ENCODE results near the gene HSBP1L1. TPM values are rescaled to one million over a fixed set of nuclear protein-coding genes. Genes with fewer than 3 reads are reported as not detected.

Gene HSBP1L1
- total RNA-seq, 1 experiment from 2014 or later: 26.2 TPM

GRCh38 chr18:79930020-79930642 lies 34.3 kb upstream of the HSBP1L1 start:
- no peak for DNase-seq (ENCODE audit: low spot score)

- DNase-seq (ENCODE audit: low spot score): no peak
These were observed 33.0 kb upstream of the HSBP1L1 start for GRCh38 chr18:79931475-79931874.

GRCh38 chr18:79932907-79933306 lies 31.5 kb upstream of the HSBP1L1 start:
- DNase-seq (ENCODE audit: low spot score): no peak

- no peak for DNase-seq (ENCODE audit: low spot score)
These were observed 30.7 kb upstream of the HSBP1L1 start for GRCh38 chr18:79933765-79934164.

- no peak for DNase-seq (ENCODE audit: low spot score)
These were observed 29.9 kb upstream of the HSBP1L1 start for GRCh38 chr18:79934311-79935097.

- no peak for DNase-seq (ENCODE audit: low spot score)
These were observed 29.4 kb upstream of the HSBP1L1 start for GRCh38 chr18:79935098-79935480.

GRCh38 chr18:79935499-79935898 lies 28.9 kb upstream of the HSBP1L1 start:
- DNase-seq (ENCODE audit: low spot score): no peak

GRCh38 chr18:79935925-79936324 lies 28.5 kb upstream of the HSBP1L1 start:
- DNase-seq (ENCODE audit: low spot score): no peak

GRCh38 chr18:79936641-79937040 lies 27.8 kb upstream of the HSBP1L1 start:
- no peak for DNase-seq (ENCODE audit: low spot score)

- no peak for DNase-seq (ENCODE audit: low spot score)
These were observed 27.2 kb upstream of the HSBP1L1 start for GRCh38 chr18:79937103-79937860.

GRCh38 chr18:79938196-79938595 lies 26.2 kb upstream of the HSBP1L1 start:
- DNase-seq (ENCODE audit: low spot score): no peak

- no peak for DNase-seq (ENCODE audit: low spot score)
These were observed 25.3 kb upstream of the HSBP1L1 start for GRCh38 chr18:79939096-79939495.

- DNase-seq (ENCODE audit: low spot score): no peak
These were observed 24.2 kb upstream of the HSBP1L1 start for GRCh38 chr18:79940126-79940813.

GRCh38 chr18:79940814-79941472 lies 23.5 kb upstream of the HSBP1L1 start:
- no peak for DNase-seq (ENCODE audit: low spot score)

GRCh38 chr18:79941473-79942119 lies 22.8 kb upstream of the HSBP1L1 start:
- no peak for DNase-seq (ENCODE audit: low spot score)

- DNase-seq (ENCODE audit: low spot score): no peak
These were observed 22.2 kb upstream of the HSBP1L1 start for GRCh38 chr18:79942211-79942610.

GRCh38 chr18:79942786-79943607 lies 21.4 kb upstream of the HSBP1L1 start:
- no peak for DNase-seq (ENCODE audit: low spot score)

GRCh38 chr18:79943608-79944125 lies 20.8 kb upstream of the HSBP1L1 start:
- DNase-seq (ENCODE audit: low spot score): no peak

- no peak for DNase-seq (ENCODE audit: low spot score)
These were observed 20.2 kb upstream of the HSBP1L1 start for GRCh38 chr18:79944126-79944731.

GRCh38 chr18:79944746-79945117 lies 19.7 kb upstream of the HSBP1L1 start:
- DNase-seq (ENCODE audit: low spot score): no peak

Data from H4 (cell line).